Stimulated activated naive CD8-positive, alpha-beta T cell treated with anti-CD3 and anti-CD28 coated beads, Interleukin-15, Interleukin-2, amounts not matched to agents 100 U/mL and 50 U/mL, for 24 hours (primary cell): ENCODE results near the gene ERBB4.

ENCODE experiments used
- ATAC-seq: fragments of 150-1000 bp; cut with Tn5 transposase; one replicate; pipeline ENCODE4 v1.10.0; 2021
- DNase-seq: peaks from one replicate; pipeline ENCODE4 v3.0.0; 2021

Gene ERBB4

DNA sequence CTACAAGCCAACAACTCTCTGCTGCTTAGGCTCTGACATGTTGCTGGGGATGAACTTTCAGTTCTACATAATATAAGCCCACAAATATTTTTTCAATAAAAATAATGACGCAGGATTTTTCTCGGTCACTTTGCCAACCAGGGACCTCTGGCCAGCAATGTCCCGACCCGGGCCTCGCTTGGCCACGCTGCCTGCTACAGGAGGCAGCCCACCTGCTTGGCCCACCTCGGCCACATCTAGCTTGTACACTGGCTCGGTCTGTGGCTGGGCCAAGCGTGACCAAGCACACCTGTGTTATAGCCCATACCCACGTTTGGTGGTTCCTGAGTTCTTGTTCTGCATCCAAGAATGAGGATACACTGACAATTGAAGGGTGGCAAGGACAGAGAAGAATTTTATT is 1208.7 kb downstream of the ERBB4 start:
- no peak for DNase-seq
- ATAC-seq = no peak

GRCh38 chr2:211329421-211329820 is 1209.2 kb downstream of the ERBB4 start:
- DNase-seq (no peak), ATAC-seq (no peak)

DNA sequence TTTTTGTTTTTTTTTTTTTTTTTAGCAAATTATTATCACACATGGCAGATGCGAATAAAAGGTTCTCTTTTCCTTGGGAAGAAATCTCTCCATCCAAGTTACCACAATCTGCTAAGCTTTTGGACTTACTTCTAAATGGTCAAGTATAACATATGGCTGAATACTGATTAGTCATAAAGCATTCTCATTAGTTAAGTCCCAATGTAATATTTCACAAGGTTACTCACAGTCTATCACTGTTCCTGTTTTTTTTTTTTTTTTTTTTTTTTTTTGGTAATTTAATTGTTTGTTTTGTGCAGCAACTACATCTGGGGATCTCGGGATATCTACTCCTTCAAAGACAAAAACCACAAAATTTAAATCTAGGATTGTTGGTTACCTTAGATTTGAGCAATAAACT is 1210.5 kb downstream of the ERBB4 start:
- ATAC-seq (no peak), DNase-seq (no peak)
